CD14-positive monocyte (primary cell): Measurements from ENCODE around the gene AQP12B. TPM values are rescaled to one million over a fixed set of nuclear protein-coding genes. Genes with fewer than 3 reads are reported as not detected.

Experiments used
- DNase-seq, 3 donors: peaks; one replicate each; pipeline ENCODE4 v3.0.0-alpha.2; 2011 to 2022
- H2AFZ ChIP-seq: 2 replicates; pipeline ENCODE4 v1.6.0; 2012; ENCODE audit warnings: mild to moderate bottlenecking, low read depth, low read length, inconsistent platforms; ENCODE audit not compliant: insufficient read depth, poor library complexity, severe bottlenecking
- H3K27ac ChIP-seq, 2 donors: 1 replicate in 1 of 2; 2 replicates in 1 of 2; pipeline ENCODE4 v1.5.1; 2012 to 2013; ENCODE audit warnings: low read length in 2 of 2, control low read depth in 1 of 2, inconsistent platforms in 1 of 2, low read depth in 1 of 2, mild to moderate bottlenecking in 1 of 2
- H3K27me3 ChIP-seq, 2 donors: one replicate each; pipeline versions ENCODE4 v1.6.0 to v1.6.1; 2011 to 2013; ENCODE audit warnings: low read length in 2 of 2; ENCODE audit not compliant: control insufficient read depth in 2 of 2, insufficient read depth in 2 of 2
- H3K36me3 ChIP-seq, 2 donors: replicated peaks in 1 of 2; 1 replicate in 1 of 2; 2 replicates in 1 of 2; pipeline versions ENCODE4 v1.5.1 to v1.6.1; 2012 to 2013; ENCODE audit warnings: low read length in 2 of 2, control low read depth in 1 of 2, inconsistent platforms in 1 of 2, mild to moderate bottlenecking in 1 of 2; ENCODE audit not compliant: insufficient read depth in 2 of 2, control insufficient read depth in 1 of 2
- H3K4me1 ChIP-seq, 2 donors: 1 replicate in 1 of 2; 2 replicates in 1 of 2; pipeline versions ENCODE4 v1.5.1 to v1.6.1; 2012 to 2013; ENCODE audit warnings: low read length in 2 of 2, control low read depth in 1 of 2, inconsistent platforms in 1 of 2, mild to moderate bottlenecking in 1 of 2, moderate library complexity in 1 of 2; ENCODE audit not compliant: insufficient read depth in 2 of 2, control insufficient read depth in 1 of 2
- H3K4me2 ChIP-seq: replicated peaks from 2 replicates; pipeline ENCODE3; 2012; ENCODE audit warnings: low read length, moderate library complexity, mild to moderate bottlenecking; ENCODE audit not compliant: poor library complexity, severe bottlenecking; ENCODE audit errors: extremely low read depth
- H3K4me3 ChIP-seq, 3 experiments: fragments of 200-600 bp in 1 of 3; sonication (generic) in 1 of 3; replicated peaks in 1 of 3; 1 replicate in 2 of 3; 2 replicates in 1 of 3; pipeline ENCODE4 v1.5.1; 2011 to 2013; ENCODE audit warnings: low read length in 3 of 3, mild to moderate bottlenecking in 3 of 3, control low read depth in 2 of 3, low read depth in 2 of 3, inconsistent platforms in 1 of 3, moderate library complexity in 1 of 3
- H3K79me2 ChIP-seq: 2 replicates; pipeline ENCODE4 v1.6.0; 2012; ENCODE audit warnings: mild to moderate bottlenecking, control low read depth, inconsistent platforms, low read length, moderate library complexity; ENCODE audit not compliant: insufficient read depth
- H3K9ac ChIP-seq: 2 replicates; pipeline ENCODE4 v1.6.0; 2017; ENCODE audit warnings: low read length, mild to moderate bottlenecking; ENCODE audit not compliant: insufficient read depth, poor library complexity, severe bottlenecking
- H3K9me3 ChIP-seq, 2 donors: replicated peaks in 1 of 2; 1 replicate in 1 of 2; 2 replicates in 1 of 2; pipeline versions ENCODE4 v1.5.1 to v1.6.1; 2012 to 2013; ENCODE audit warnings: low read length in 2 of 2, control low read depth in 1 of 2; ENCODE audit not compliant: control insufficient read depth in 1 of 2, insufficient read depth in 1 of 2
- H4K20me1 ChIP-seq: 2 replicates; pipeline ENCODE4 v1.6.0; 2012; ENCODE audit warnings: mild to moderate bottlenecking, low read length, control low read depth, moderate library complexity; ENCODE audit not compliant: insufficient read depth
- H3K27ac Mint-ChIP-seq, 7 donors: one replicate each; pipeline ENCODE4 v1.8.0; 2020; ENCODE audit warnings: mild to moderate bottlenecking in 7 of 7, mixed read lengths in 7 of 7, moderate library complexity in 6 of 7, inconsistent platforms in 2 of 7
- H3K27me3 Mint-ChIP-seq, 3 donors: one replicate each; pipeline ENCODE4 v1.8.0; 2021 to 2022; ENCODE audit warnings: low read depth in 3 of 3, mild to moderate bottlenecking in 3 of 3, mixed read lengths in 3 of 3, moderate library complexity in 3 of 3, inconsistent platforms in 1 of 3
- H3K36me3 Mint-ChIP-seq, 2 donors: one replicate each; pipeline ENCODE4 v1.8.0; 2020; ENCODE audit warnings: mixed read lengths in 2 of 2, inconsistent platforms in 1 of 2, mild to moderate bottlenecking in 1 of 2
- H3K4me1 Mint-ChIP-seq: one replicate; pipeline ENCODE4 v1.8.0; 2020; ENCODE audit warnings: mild to moderate bottlenecking, mixed read lengths
- H3K4me3 Mint-ChIP-seq, 2 donors: one replicate each; pipeline ENCODE4 v1.8.0; 2020; ENCODE audit warnings: mild to moderate bottlenecking in 2 of 2, mixed read lengths in 2 of 2, moderate library complexity in 1 of 2
- H3K9me3 Mint-ChIP-seq, 7 donors: one replicate each; pipeline ENCODE4 v1.8.0; 2020 to 2022; ENCODE audit warnings: mixed read lengths in 7 of 7, mild to moderate bottlenecking in 6 of 7, moderate library complexity in 6 of 7, inconsistent platforms in 2 of 7
- WGBS: methylation state at CpG from one replicate; pipeline ENCODE4 v1.1.5; 2013; ENCODE audit warnings: missing lambda C conversion rate; ENCODE audit not compliant: insufficient coverage; 5-methylcytosine and 5-hydroxymethylcytosine counted together
- intact Hi-C, 2 donors: fragments of 100-400 bp; cut with micrococcal nuclease; formaldehyde crosslinking; loops; one replicate each; pipeline versions ENCODE4 v1.15.0 to v1.15.1; 2023
- polyA plus RNA-seq, 3 donors: library from polyadenylated mRNA; depleted of rRNA in 1 of 3; unstranded in 2 of 3; stranded (reverse) in 1 of 3; fragments of 300-500 nt in 2 of 3; fragments of >200 nt in 1 of 3; fragmentation: Illumina TruSeq in 2 of 3; gene quantifications; 1 replicate in 2 of 3; 2 replicates in 1 of 3; pipeline ENCODE4 v1.2.3, GENCODE V29; 2012 to 2021
- TF ChIP-seq, protein P1 (sequence below): fragments of 200-600 bp; IDR thresholded peaks from one replicate; pipeline ENCODE4 v1.8.0; 2022; ENCODE audit warnings: antibody characterized with exemption, mild to moderate bottlenecking

Gene AQP12B
- polyA plus RNA-seq, 3 donors: not detected

DNA sequence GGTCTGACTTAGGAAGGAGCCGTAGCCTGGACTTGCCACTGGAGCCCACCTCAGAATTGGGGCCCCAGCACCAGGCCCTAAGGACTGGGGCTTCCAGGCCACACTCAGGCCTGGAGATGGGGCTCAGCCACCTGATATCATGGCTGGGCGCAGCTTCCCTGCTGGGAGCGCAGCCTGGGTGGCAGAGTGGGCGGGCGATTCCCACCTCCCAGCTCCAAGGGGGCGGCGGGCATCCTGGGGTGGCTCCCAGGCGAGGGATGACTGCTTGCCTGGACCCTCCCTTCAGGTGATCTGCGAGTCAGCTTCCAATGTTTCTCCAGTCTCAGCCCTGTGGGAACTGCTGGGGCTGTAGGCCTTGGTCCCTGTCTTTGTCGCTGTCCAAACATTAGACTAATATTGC, 37.3 kb downstream of the AQP12B start:
- Histone ChIP-seq H4K20me1 (no peaks in the 10 kb centered on the region), H2AFZ (no peak overlapping the region), H3K4me1 (peaks cover 2 to 12% of the 10 kb centered on the region in 2 donors), H3K4me2 (no peak overlapping the region), H3K27ac (no peak overlapping the region), H3K9ac (no peak overlapping the region), H3K27me3 (peaks cover 0 to 27% of the 10 kb centered on the region in 2 donors), H3K79me2 (no peaks in the 10 kb centered on the region), H3K4me3 (no peak overlapping the region), H3K36me3 (no peaks in the 10 kb centered on the region), H3K9me3 (peaks cover 0 to 11% of the 10 kb centered on the region in 2 donors)
- peaks cover 22 to 41% (median 29%) of the 10 kb centered on the region in 3 donors for H3K27me3 Mint-ChIP-seq
- H3K9me3 Mint-ChIP-seq: peaks cover 0 to 16% (median 3%) of the 10 kb centered on the region in 7 donors
- H3K4me1 Mint-ChIP-seq: peaks cover 13% of the 10 kb centered on the region
- TF ChIP-seq, protein P1, sequence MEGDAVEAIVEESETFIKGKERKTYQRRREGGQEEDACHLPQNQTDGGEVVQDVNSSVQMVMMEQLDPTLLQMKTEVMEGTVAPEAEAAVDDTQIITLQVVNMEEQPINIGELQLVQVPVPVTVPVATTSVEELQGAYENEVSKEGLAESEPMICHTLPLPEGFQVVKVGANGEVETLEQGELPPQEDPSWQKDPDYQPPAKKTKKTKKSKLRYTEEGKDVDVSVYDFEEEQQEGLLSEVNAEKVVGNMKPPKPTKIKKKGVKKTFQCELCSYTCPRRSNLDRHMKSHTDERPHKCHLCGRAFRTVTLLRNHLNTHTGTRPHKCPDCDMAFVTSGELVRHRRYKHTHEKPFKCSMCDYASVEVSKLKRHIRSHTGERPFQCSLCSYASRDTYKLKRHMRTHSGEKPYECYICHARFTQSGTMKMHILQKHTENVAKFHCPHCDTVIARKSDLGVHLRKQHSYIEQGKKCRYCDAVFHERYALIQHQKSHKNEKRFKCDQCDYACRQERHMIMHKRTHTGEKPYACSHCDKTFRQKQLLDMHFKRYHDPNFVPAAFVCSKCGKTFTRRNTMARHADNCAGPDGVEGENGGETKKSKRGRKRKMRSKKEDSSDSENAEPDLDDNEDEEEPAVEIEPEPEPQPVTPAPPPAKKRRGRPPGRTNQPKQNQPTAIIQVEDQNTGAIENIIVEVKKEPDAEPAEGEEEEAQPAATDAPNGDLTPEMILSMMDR: no peak
- no peak for DNase-seq
- intact Hi-C loops: no loop called here
- over 99% methylated on average over 8 of the region's 10 CpGs for WGBS
- peak overlapping the region in 2 of 7 donors; percentile 79 for H3K27ac Mint-ChIP-seq
- no peaks in the 10 kb centered on the region for H3K36me3 Mint-ChIP-seq
- no peak overlapping the region for H3K4me3 Mint-ChIP-seq

DNA sequence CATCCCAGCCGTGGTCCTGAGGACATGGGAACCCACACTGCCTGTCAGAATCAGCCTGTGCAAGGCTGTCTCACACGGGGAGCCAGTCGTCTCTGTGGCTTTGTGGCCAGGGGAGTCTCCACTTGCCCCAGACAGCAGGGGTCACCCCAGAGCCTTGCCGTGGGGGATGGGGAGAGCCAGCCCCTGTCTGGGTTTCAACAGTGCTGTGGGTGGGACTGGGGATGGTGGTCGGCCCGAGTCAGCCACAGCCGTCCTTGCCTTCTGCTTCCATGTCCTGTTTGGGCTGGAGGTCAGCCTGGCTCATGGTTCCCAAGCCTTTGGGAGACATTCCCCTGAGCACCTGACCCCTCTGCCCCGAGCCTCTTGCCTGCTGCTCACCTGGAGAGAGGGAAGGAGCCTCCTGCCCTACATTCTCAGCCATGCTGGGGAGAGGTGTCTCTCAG, 37.8 kb downstream of the AQP12B start:
- Histone ChIP-seq H3K4me2 (no peak overlapping the region), H3K9me3 (peaks cover 0 to 11% of the 10 kb centered on the region in 2 donors), H3K9ac (no peak overlapping the region), H3K4me1 (peaks cover 2 to 12% of the 10 kb centered on the region in 2 donors), H2AFZ (no peak overlapping the region), H3K27ac (no peak overlapping the region), H3K36me3 (no peaks in the 10 kb centered on the region), H3K4me3 (no peak overlapping the region), H3K79me2 (no peaks in the 10 kb centered on the region), H4K20me1 (no peaks in the 10 kb centered on the region), H3K27me3 (peaks cover 0 to 27% of the 10 kb centered on the region in 2 donors)
- TF ChIP-seq, protein P1: no peak
- H3K4me1 Mint-ChIP-seq: peaks cover 13% of the 10 kb centered on the region
- no peaks in the 10 kb centered on the region for H3K36me3 Mint-ChIP-seq
- intact Hi-C loops: no loop called here
- no peak for DNase-seq
- no peak overlapping the region for H3K4me3 Mint-ChIP-seq
- peaks cover 20 to 38% (median 27%) of the 10 kb centered on the region in 3 donors for H3K27me3 Mint-ChIP-seq
- H3K27ac Mint-ChIP-seq: peak overlapping the region in 2 of 7 donors; percentile 52 to 79
- WGBS: 30% methylated on average over 4 of the region's 8 CpGs
- H3K9me3 Mint-ChIP-seq: peaks cover 0 to 20% (median 3%) of the 10 kb centered on the region in 7 donors
